NK-92 (cell line): ENCODE data around the gene EXOC7.
"Not testable (repeated sequence)": the region's sequence is repeated elsewhere in the genome, so short reads cannot be mapped to it uniquely, and the experiment has no call there.

Experiments
- DNase-seq: peaks from one replicate; lab custom pipeline; 2025; ENCODE audit not compliant: unreplicated experiment; lab: John Stamatoyannopoulos, UW

EXOC7 gene

DNA sequence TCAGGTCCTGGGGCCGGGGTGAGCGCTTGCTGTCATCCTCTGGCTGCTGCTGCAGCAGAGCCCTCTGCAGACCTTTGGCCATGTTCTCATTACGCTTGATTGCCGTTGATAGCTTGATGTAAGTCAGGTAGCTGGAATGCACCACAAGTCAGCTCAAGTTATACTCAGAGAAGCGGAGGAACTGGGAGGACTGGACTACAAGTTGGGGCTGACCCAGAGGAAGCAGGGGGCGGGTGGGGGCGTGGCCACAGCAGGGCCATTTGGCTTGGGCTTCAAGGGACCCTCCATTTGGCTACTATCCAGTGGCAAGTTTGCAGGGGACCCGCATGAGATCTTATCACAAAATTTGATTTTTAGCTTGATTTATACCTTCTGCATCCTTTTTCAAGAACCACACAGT is 57.5 kb downstream of the EXOC7 start:
- no peak for DNase-seq

DNA sequence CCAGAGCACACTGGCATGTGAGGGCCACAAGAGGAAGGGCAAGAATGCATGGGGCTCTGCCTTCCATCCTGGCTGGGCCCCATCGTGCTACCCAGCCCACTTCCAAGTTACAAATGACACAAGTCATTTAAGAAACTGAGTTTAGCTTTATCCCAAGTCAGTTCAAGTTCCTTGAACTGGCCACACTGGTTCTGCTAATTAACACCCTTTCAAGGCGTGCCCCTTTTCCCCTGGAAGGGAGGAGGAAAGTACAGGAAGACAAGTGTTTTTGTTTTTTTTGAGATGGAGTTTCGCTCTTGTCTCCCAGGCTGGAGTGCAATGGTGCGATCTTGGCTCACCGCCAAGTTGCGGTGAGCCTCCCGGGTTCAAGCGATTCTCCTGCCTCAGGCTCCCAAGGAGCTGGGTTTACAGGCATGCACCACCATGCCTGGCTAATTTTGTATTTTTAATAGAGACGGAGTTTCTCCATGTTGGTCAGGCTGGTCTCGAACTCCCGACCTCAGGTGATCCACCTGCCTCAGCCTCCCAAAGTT is 59.0 kb downstream of the EXOC7 start:
- not testable (repeated sequence) for DNase-seq

DNA sequence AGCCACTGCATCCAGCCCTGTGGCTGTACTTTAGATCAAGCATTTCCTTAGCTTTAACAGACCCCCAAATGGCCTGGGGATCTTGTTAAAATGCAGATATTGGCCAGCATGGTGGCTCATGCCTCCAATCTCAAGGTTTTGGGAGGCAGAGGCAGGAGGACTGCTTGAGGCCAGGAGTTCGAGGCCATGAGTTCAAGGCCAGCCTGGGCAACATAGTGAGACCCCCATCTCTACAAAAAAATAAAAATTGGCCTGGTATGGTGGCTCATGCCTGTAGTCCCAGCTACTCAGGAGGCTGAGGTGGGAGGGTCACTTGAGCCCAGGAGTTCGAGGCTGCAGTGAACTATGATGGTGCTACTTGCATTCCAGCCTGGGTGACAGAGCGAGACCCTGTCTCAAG is 60.7 kb downstream of the EXOC7 start:
- not testable (repeated sequence) for DNase-seq

GRCh38 chr17:76040376-76040775 is 63.2 kb downstream of the EXOC7 start:
- DNase-seq = no peak

GRCh38 chr17:76039121-76039520 is 64.5 kb downstream of the EXOC7 start:
- no peak for DNase-seq

- DNase-seq = no peak
Measured at GRCh38 chr17:76038050-76038449, 65.5 kb downstream of the EXOC7 start.

DNA sequence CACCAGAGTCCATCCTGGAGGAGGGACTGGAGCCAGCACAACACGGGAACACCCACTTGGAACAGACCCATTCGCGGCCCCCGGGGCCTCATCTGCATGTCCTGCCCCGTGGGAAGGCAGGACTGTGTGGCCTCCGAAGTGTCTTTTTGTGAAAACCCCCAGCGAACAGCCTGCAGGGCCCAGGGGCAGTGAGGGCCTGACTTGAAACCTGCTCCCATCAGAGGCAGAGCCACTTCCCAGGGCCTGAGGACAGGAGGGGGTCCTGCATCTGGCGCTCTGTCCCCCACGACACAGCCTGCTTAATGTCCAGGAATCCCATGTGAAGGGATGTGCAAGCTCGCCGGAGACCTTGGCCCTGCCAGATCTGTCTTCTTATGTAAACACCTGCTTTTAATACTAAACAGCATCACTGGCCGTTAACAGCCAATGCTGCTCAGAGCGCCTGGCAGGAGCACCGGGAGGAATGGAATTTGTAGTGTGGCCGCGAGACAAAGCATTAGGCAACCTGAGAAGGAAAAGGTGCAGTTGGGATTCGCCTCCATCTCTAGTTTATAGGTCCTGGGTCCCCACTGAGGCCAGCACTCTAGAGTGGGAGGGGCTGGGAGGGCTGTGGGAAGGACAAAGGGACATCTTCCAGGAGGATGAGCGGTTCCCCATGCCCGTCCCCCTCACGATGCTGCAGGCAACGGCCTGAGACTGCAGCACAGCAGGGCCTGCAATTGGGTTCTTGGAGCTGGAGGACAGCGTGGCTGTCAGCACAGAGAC is 66.9 kb downstream of the EXOC7 start:
- no peak for DNase-seq

GRCh38 chr17:76034428-76035350 is 68.9 kb downstream of the EXOC7 start:
- no peak for DNase-seq

DNA sequence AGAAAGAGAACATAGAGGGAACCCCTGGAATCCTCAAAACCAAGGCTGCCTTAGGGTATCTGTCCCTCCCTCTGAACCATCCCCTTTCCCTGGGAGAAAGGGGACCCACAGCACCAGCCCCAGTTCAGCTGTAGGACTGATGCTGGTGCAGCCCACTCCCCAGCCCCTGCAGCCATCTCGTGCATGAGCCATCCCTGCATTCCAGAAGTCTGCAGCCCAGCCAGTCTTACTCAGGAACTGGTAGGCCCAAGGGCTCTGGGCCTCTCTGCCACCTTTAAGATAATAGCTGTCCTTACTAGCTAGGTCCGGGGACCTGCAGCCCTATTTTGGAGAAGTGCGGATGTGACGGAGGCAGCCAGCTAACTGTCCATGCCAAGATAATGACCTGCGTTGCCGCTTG is 70.4 kb downstream of the EXOC7 start:
- DNase-seq = no peak

DNA sequence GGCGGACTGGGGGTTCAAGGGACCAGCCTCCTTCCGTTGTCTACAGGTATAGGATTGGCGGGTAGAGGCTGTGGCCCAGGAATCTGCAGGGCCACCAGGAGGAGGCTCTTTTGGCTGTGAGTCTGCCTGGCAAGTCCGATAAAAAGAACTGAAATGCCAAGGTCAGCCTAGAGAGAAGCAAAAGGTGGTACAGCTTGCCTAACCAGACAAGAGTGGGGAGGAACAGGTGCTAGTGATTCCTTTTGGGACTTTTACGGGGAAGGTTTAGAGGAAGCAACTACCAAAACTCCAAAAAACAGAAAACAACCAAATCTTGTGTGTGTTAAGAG is 70.8 kb downstream of the EXOC7 start:
- no peak for DNase-seq

DNA sequence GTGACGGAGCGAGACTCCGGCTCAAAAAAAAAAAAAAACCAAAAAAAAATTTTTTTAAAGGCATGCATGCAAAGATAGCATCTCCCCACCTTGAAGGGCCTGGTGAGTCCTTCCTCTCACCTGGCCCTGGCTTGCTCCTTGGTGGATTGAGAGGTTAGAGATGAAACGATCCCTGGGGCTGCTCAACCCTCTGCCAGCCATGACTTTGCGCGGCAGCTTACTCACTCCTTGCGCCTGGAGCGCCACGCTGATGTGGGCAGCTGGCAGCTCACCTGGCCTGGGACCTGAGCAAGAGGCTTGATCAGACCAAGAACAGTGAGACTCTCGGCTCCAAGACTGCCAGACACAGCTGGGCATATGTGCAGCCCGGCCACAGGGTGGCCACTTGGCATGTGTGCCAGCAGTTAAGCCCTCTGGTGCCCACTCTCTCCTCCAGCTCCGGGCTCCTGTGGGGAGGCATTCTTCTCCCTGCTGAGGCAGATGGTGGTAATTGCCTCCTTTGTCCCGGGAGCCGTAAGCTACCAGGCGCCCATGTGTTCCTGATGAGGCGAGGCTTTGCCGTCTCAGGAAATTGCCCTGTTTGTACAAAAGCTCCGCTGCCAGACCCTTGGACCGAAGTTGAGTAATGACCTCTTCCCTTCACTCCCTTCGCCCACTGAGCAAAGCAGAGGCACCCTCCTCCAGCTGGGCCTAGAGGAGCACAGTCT is 71.4 kb downstream of the EXOC7 start:
- DNase-seq = no peak
